H1 (cell line): ENCODE measurements around the gene ZFHX2. TPM values are rescaled to one million over a fixed set of nuclear protein-coding genes. Genes with fewer than 3 reads are reported as not detected.

Experiments
- CTCF ChIA-PET: fragments of 300-600 bp; sonication (Branson Sonifier 250); formaldehyde crosslinking; loops from one replicate; lab custom pipeline; 2021; ENCODE audit not compliant: partially characterized antibody; lab: Charles Lee
- POLR2A ChIA-PET: fragments of 300-600 bp; sonication (Branson Sonifier 250); formaldehyde crosslinking; loops from one replicate; lab custom pipeline; 2021; ENCODE audit warnings: inconsistent platforms; ENCODE audit not compliant: partially characterized antibody; lab: Charles Lee
- DNase-seq, 2 experiments: peaks; one replicate each; pipeline versions ENCODE4 v3.0.0 to v3.0.0-alpha.2; 2010 to 2022; ENCODE audit warnings: low spot score in 2 of 2, low read depth in 1 of 2, mixed read lengths in 1 of 2
- FAIRE-seq: peaks from 2 replicates; lab custom pipeline; 2011; peaks lifted over from hg19 to GRCh38; lab: Jason Lieb, UNC
- H2AFZ ChIP-seq: 2 replicates; pipeline ENCODE4 v1.8.1; 2012; ENCODE audit warnings: low read length, inconsistent platforms
- H2AK5ac ChIP-seq: 2 replicates; pipeline ENCODE4 v1.6.1; 2013; ENCODE audit warnings: low read depth, low read length
- H2BK120ac ChIP-seq: replicated peaks from 2 replicates; pipeline ENCODE3; 2013; ENCODE audit warnings: low read depth, low read length, inconsistent platforms
- H2BK12ac ChIP-seq: 2 replicates; pipeline ENCODE4 v1.6.1; 2013; ENCODE audit warnings: low read depth, low read length
- H2BK15ac ChIP-seq: 2 replicates; pipeline ENCODE4 v1.6.1; 2013; ENCODE audit warnings: low read length
- H2BK20ac ChIP-seq: 2 replicates; pipeline ENCODE4 v1.6.1; 2013; ENCODE audit warnings: low read length
- H2BK5ac ChIP-seq: 2 replicates; pipeline ENCODE4 v1.6.1; 2013; ENCODE audit warnings: low read depth, low read length
- H3K14ac ChIP-seq: 2 replicates; pipeline ENCODE4 v1.6.1; 2013; ENCODE audit warnings: inconsistent platforms; ENCODE audit not compliant: insufficient read length
- H3K18ac ChIP-seq: 2 replicates; pipeline ENCODE4 v1.6.1; 2013; ENCODE audit warnings: low read length; ENCODE audit errors: extremely low read depth
- H3K23ac ChIP-seq: 2 replicates; pipeline ENCODE4 v1.6.1; 2013; ENCODE audit warnings: inconsistent platforms; ENCODE audit not compliant: insufficient read length
- H3K23me2 ChIP-seq: 2 replicates; pipeline ENCODE4 v1.6.1; 2013; ENCODE audit warnings: low read depth, low read length
- H3K27ac ChIP-seq: 2 replicates; pipeline ENCODE4 v1.6.1; 2011; ENCODE audit warnings: low read depth, low read length, inconsistent platforms
- H3K27me3 ChIP-seq, 4 experiments: replicated peaks in 1 of 4; 1 replicate in 1 of 4; 2 replicates in 3 of 4; pipeline versions ENCODE4 v1.6.1 to v1.8.1; 2011 to 2013; ENCODE audit warnings: low read length in 3 of 4, mild to moderate bottlenecking in 3 of 4, inconsistent platforms in 2 of 4, mixed read lengths in 2 of 4, moderate library complexity in 1 of 4; ENCODE audit not compliant: control insufficient read depth in 3 of 4, insufficient read depth in 3 of 4; ENCODE audit errors: extremely low read depth in 1 of 4
- H3K36me3 ChIP-seq, 4 experiments: 2 replicates each; pipeline versions ENCODE4 v1.6.1 to v1.8.1; 2011 to 2013; ENCODE audit warnings: mild to moderate bottlenecking in 4 of 4, low read length in 3 of 4, moderate library complexity in 2 of 4, control low read depth in 1 of 4, inconsistent platforms in 1 of 4; ENCODE audit not compliant: insufficient read depth in 4 of 4, control insufficient read depth in 2 of 4
- H3K4ac ChIP-seq: replicated peaks from 2 replicates; pipeline ENCODE3; 2013; ENCODE audit warnings: low read length, low read depth, mixed read lengths, inconsistent platforms; ENCODE audit not compliant: insufficient read length
- H3K4me1 ChIP-seq, 4 experiments: replicated peaks in 1 of 4; 1 replicate in 1 of 4; 2 replicates in 3 of 4; pipeline versions ENCODE4 v1.6.1 to v1.8.1; 2011 to 2013; ENCODE audit warnings: low read length in 3 of 4, inconsistent platforms in 2 of 4, mixed read lengths in 1 of 4; ENCODE audit not compliant: insufficient read depth in 4 of 4, control insufficient read depth in 3 of 4
- H3K4me2 ChIP-seq, 2 experiments: 2 replicates each; pipeline versions ENCODE4 v1.6.1 to v1.8.1; 2011 to 2013; ENCODE audit warnings: low read depth in 2 of 2, low read length in 2 of 2, control low read depth in 1 of 2, inconsistent platforms in 1 of 2, mild to moderate bottlenecking in 1 of 2; ENCODE audit not compliant: insufficient read depth in 1 of 2
- H3K4me3 ChIP-seq, 4 experiments: fragments of 200-600, 300-600 bp in 1 of 4; sonication (generic), shearing (Covaris generic), sonication (Bioruptor Twin) in 1 of 4; 2 replicates each; pipeline versions ENCODE4 v1.5.1 to v1.8.1; 2011 to 2016; ENCODE audit warnings: low read length in 4 of 4, low read depth in 3 of 4, control low read depth in 2 of 4, inconsistent platforms in 2 of 4, mild to moderate bottlenecking in 2 of 4, mixed read lengths in 1 of 4, moderate library complexity in 1 of 4; ENCODE audit not compliant: insufficient read depth in 2 of 4; ENCODE audit errors: extremely low read depth in 1 of 4
- H3K56ac ChIP-seq: replicated peaks from 2 replicates; pipeline ENCODE3; 2013; ENCODE audit warnings: low read depth, mild to moderate bottlenecking, mixed read lengths, low read length, inconsistent platforms; ENCODE audit not compliant: insufficient read length
- H3K79me1 ChIP-seq: 2 replicates; pipeline ENCODE4 v1.6.1; 2013; ENCODE audit warnings: low read depth, low read length, control low read depth
- H3K79me2 ChIP-seq, 2 experiments: 2 replicates each; pipeline versions ENCODE4 v1.6.1 to v1.8.1; 2012 to 2013; ENCODE audit warnings: low read length in 2 of 2, mild to moderate bottlenecking in 2 of 2, inconsistent platforms in 1 of 2; ENCODE audit not compliant: insufficient read depth in 2 of 2, control insufficient read depth in 1 of 2
- H3K9ac ChIP-seq, 4 experiments: replicated peaks in 1 of 4; 1 replicate in 1 of 4; 2 replicates in 3 of 4; pipeline versions ENCODE4 v1.6.1 to v1.8.1; 2011 to 2013; ENCODE audit warnings: low read depth in 3 of 4, low read length in 3 of 4, control low read depth in 2 of 4, mild to moderate bottlenecking in 2 of 4, moderate library complexity in 2 of 4, inconsistent platforms in 1 of 4; ENCODE audit errors: extremely low read depth in 1 of 4
- H3K9me3 ChIP-seq, 2 experiments: 2 replicates each; pipeline versions ENCODE4 v1.6.1 to v1.8.1; 2012 to 2013; ENCODE audit warnings: mild to moderate bottlenecking in 2 of 2, moderate library complexity in 2 of 2, control low read depth in 1 of 2, inconsistent platforms in 1 of 2, low read depth in 1 of 2, low read length in 1 of 2, mixed read lengths in 1 of 2; ENCODE audit not compliant: insufficient read depth in 2 of 2
- H4K20me1 ChIP-seq, 2 experiments: replicated peaks in 1 of 2; 2 replicates each; pipeline versions ENCODE3 to v1.8.1; 2011 to 2013; ENCODE audit warnings: inconsistent platforms in 2 of 2, low read length in 2 of 2, mild to moderate bottlenecking in 1 of 2; ENCODE audit not compliant: insufficient read depth in 2 of 2, control insufficient read depth in 1 of 2
- H4K5ac ChIP-seq: 2 replicates; pipeline ENCODE4 v1.6.1; 2013; ENCODE audit warnings: low read length, low read depth, mixed read lengths, inconsistent platforms; ENCODE audit not compliant: insufficient read length
- H4K8ac ChIP-seq: 2 replicates; pipeline ENCODE4 v1.8.0; 2013; ENCODE audit warnings: mild to moderate bottlenecking, moderate library complexity, low read length, inconsistent platforms; ENCODE audit not compliant: insufficient read depth; ENCODE audit errors: extremely low read depth
- H4K91ac ChIP-seq: replicated peaks from 2 replicates; pipeline ENCODE3; 2013; ENCODE audit warnings: low read length, mixed read lengths, inconsistent platforms; ENCODE audit not compliant: insufficient read length
- ASH2L ChIP-seq: fragments of 200-600, 300-600 bp; sonication (generic); IDR thresholded peaks from one replicate; pipeline ENCODE4 v1.7.1; 2017; ENCODE audit warnings: low read length
- CBX5 ChIP-seq: fragments of 300-800, 300-1000 bp; sonication (generic); IDR thresholded peaks from 2 replicates; pipeline ENCODE4 v1.7.1; 2016; ENCODE audit warnings: antibody characterized with exemption, low read length, low read depth
- CBX8 ChIP-seq: fragments of 300-800, 300-1000 bp; sonication (generic); IDR thresholded peaks from 2 replicates; pipeline ENCODE4 v1.7.1; 2016; ENCODE audit warnings: low read depth, low read length, borderline replicate concordance
- CREB1 ChIP-seq: IDR thresholded peaks from 2 replicates; pipeline ENCODE4 v1.6.1; 2012; ENCODE audit warnings: inconsistent platforms
- HDAC2 ChIP-seq, 2 experiments: fragments of 300-600 bp in 1 of 2; sonication (generic) in 1 of 2; IDR thresholded peaks; 2 replicates each; pipeline ENCODE4 v1.6.1; 2011 to 2012; ENCODE audit warnings: low read depth in 2 of 2, low read length in 2 of 2, mild to moderate bottlenecking in 2 of 2, moderate library complexity in 2 of 2, borderline replicate concordance in 1 of 2, inconsistent platforms in 1 of 2
- JUN ChIP-seq: IDR thresholded peaks from 2 replicates; pipeline ENCODE4 v1.6.1; 2011; ENCODE audit warnings: low read depth, mild to moderate bottlenecking, improper control_type of control experiment, low read length
- KDM1A ChIP-seq: fragments of 200-600, 300-600 bp; sonication (generic); IDR thresholded peaks from 2 replicates; pipeline ENCODE4 v1.7.1; 2016; ENCODE audit warnings: mild to moderate bottlenecking, low read length, borderline replicate concordance
- MAFK ChIP-seq: IDR thresholded peaks from 2 replicates; pipeline ENCODE4 v1.6.1; 2012; ENCODE audit warnings: low read depth, mild to moderate bottlenecking, improper control_type of control experiment, low read length
- POU5F1 ChIP-seq: IDR thresholded peaks from 2 replicates; pipeline ENCODE4 v1.6.1; 2011; ENCODE audit warnings: low read depth, mild to moderate bottlenecking, low read length, moderate library complexity
- SIX5 ChIP-seq: IDR thresholded peaks from 2 replicates; pipeline ENCODE4 v1.6.1; 2011; ENCODE audit warnings: mild to moderate bottlenecking, low read depth, low read length
- TEAD4 ChIP-seq: IDR thresholded peaks from 2 replicates; pipeline ENCODE4 v1.6.1; 2012; ENCODE audit warnings: low read depth, low read length, inconsistent platforms, mixed read lengths
- YY1 ChIP-seq: IDR thresholded peaks from 2 replicates; pipeline ENCODE4 v1.6.1; 2011; ENCODE audit warnings: low read depth, mild to moderate bottlenecking, low read length
- WGBS, 2 experiments: shearing (Covaris generic) in 1 of 2; methylation state at CpG; one replicate each; pipeline versions ENCODE4 v1.1.6 to v1.1.7; 2013 to 2015; ENCODE audit warnings: low lambda C conversion rate in 2 of 2, mixed read lengths in 2 of 2, inconsistent platforms in 1 of 2, low coverage in 1 of 2, missing lambda C conversion rate in 1 of 2; ENCODE audit not compliant: insufficient replicate concordance in 2 of 2, insufficient coverage in 1 of 2, insufficient read length in 1 of 2; ENCODE audit errors: extremely low coverage in 1 of 2, missing lambda C conversion rate in 1 of 2; 5-methylcytosine and 5-hydroxymethylcytosine counted together
- polyA plus RNA-seq, 7 experiments: library from polyadenylated mRNA; depleted of rRNA in 3 of 7; stranded (reverse) in 5 of 7; unstranded in 2 of 7; fragments of >200 nt in 5 of 7; fragments of 200-250 nt in 2 of 7; gene quantifications; 1 replicate in 5 of 7; 2 replicates in 1 of 7; 4 replicates in 1 of 7; pipeline versions ENCODE4 v1.2.1 to v1.2.3, GENCODE V29; 2011 to 2013; ENCODE audit warnings: missing spikeins in 2 of 7, mixed read lengths in 2 of 7
- total RNA-seq: library from RNA; stranded (reverse); fragmentation: NEBNext Ultra II Directional; extraction: Animal tissue kit (Norgen Biotek cat#: 25700); gene quantifications from 2 replicates; pipeline ENCODE4 v1.2.1, GENCODE V29; 2021

The ZFHX2 gene
- total and polyA plus RNA-seq, 2 of the 8 experiments (the other 6 are each of a cell fraction or from before 2014, with no cell fraction given) = 2.7 to 27.0 TPM

DNA sequence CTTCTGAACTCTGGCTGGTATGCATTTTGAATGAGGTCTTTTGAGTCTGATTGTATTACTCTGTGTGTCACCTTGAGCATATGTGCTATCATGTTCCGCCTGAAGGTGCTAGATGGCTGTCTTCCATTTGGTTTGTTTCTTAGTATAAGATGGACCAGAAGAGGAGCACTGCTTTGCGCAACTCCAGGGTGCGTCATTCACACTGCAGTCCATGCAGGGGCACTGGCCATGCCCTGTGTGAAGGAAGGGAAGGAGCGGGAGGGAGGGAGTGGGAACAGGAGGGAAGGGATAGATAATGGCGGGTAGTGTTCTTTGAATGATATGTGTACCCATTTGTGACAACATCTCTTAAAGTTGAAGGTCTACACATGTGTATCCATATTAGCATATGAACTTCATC, 8.2 kb downstream of the ZFHX2 start:
- Histone ChIP-seq H3K79me2 (peaks cover 3 to 51% of the 10 kb centered on the region in 2 experiments; a peak in 2 of 4 replicates), H2BK5ac (peak overlapping the region; percentile 84; the same call in 1 of the 2 replicates), H3K79me1 (peaks cover 15% of the 10 kb centered on the region), H4K91ac (peak overlapping the region; percentile 70), H2BK120ac (no peak overlapping the region), H2BK20ac (0 out of 2 replicates have a peak overlapping the region, but pooled peaks have one; percentile 63), H3K23me2 (peaks cover 16% of the 10 kb centered on the region), H3K27me3 (no peaks in the 10 kb centered on the region), H3K18ac (no peak overlapping the region), H3K4me3 (no peak overlapping the region), H3K56ac (no peak overlapping the region), H2BK12ac (peak overlapping the region; percentile 64; the same call in 1 of the 2 replicates), H3K27ac (no peak overlapping the region), H3K4me1 (peaks cover 33 to 53% (median 41%) of the 10 kb centered on the region in 4 experiments), H3K14ac (no peak overlapping the region), H4K8ac (no peak overlapping the region), H2AFZ (no peak overlapping the region), H4K5ac (no peak overlapping the region), H3K4me2 (no peak overlapping the region), H3K4ac (peak overlapping the region; percentile 37), H3K9me3 (no peaks in the 10 kb centered on the region), H3K9ac (no peak overlapping the region), H4K20me1 (no peaks in the 10 kb centered on the region), H2AK5ac (peak overlapping the region; percentile 79), H2BK15ac (no peak overlapping the region; the same call in 1 of the 2 replicates), H3K23ac (no peak overlapping the region), H3K36me3 (peaks cover 0 to 16% (median 3%) of the 10 kb centered on the region in 4 experiments; a peak in 4 of 8 replicates)
- CTCF ChIA-PET = interaction anchor here (1.1 to 70.5 kb wide), 4 partner anchors 9 to 163 kb away, joined by 3 to 2092 read pairs (median 1314); partner anchors contain the start of genes AP1G2, NGDN, THTPA and ZFHX2
- no peak for FAIRE-seq
- WGBS, 2 experiments = 92% methylated on average over 5 of the region's 5 CpGs; no CpG with 5 or more reads in 1 of the 2 experiments
- DNase-seq = no peak
- POLR2A ChIA-PET = interaction anchor here (31.9 to 52.7 kb wide), 3 partner anchors 4 to 65 kb away, joined by 944 to 1523 read pairs (median 1523); partner anchors contain the start of genes AP1G2, NGDN, THTPA and ZFHX2
- TF ChIP-seq ASH2L (no peak), SIX5 (no peak), CBX8 (no peak), TEAD4 (no peak), KDM1A (no peak), YY1 (no peak), CREB1 (no peak), CBX5 (no peak), MAFK (no peak), JUN (no peak), POU5F1 (no peak), HDAC2 (IDR thresholded peaks at IDR 0.05; ENCODE audit: borderline replicate concordance in 1 of 2, low read depth in 2 of 2, low read length in 2 of 2) (no peak)
